HG03066 (cell line): ENCODE results near the gene C1orf210.

Experiments used
- ATAC-seq: cut with Tn5 transposase; IDR thresholded peaks from one replicate; pipeline ENCODE4 v1.9.1; 2021; ENCODE audit warnings: low read depth; ENCODE audit not compliant: unreplicated experiment

The C1orf210 gene

GRCh38 chr1:43312663-43313515 lies 27.5 kb upstream of the C1orf210 start:
- ATAC-seq: no peak

GRCh38 chr1:43312212-43312623 lies 26.8 kb upstream of the C1orf210 start:
- ATAC-seq: no peak

GRCh38 chr1:43311521-43311920 lies 26.1 kb upstream of the C1orf210 start:
- ATAC-seq: no peak

- no peak for ATAC-seq
Measured at GRCh38 chr1:43309405-43310025, 24.1 kb upstream of the C1orf210 start.

- no peak for ATAC-seq
Measured at GRCh38 chr1:43308635-43309404, 23.4 kb upstream of the C1orf210 start.

GRCh38 chr1:43307458-43308158 lies 22.2 kb upstream of the C1orf210 start:
- no peak for ATAC-seq

GRCh38 chr1:43306688-43307457 lies 21.5 kb upstream of the C1orf210 start:
- ATAC-seq: no peak

GRCh38 chr1:43305926-43306687 lies 20.7 kb upstream of the C1orf210 start:
- ATAC-seq: no peak

GRCh38 chr1:43305461-43305860 lies 20.1 kb upstream of the C1orf210 start:
- no peak for ATAC-seq

- ATAC-seq: no peak
Measured at GRCh38 chr1:43304771-43305300, 19.5 kb upstream of the C1orf210 start.

GRCh38 chr1:43304314-43304681 lies 18.9 kb upstream of the C1orf210 start:
- no peak for ATAC-seq

GRCh38 chr1:43303471-43304313 lies 18.3 kb upstream of the C1orf210 start:
- no peak for ATAC-seq

GRCh38 chr1:43302721-43303470 lies 17.5 kb upstream of the C1orf210 start:
- ATAC-seq: no peak

- no peak for ATAC-seq
Measured at GRCh38 chr1:43302201-43302600, 16.8 kb upstream of the C1orf210 start.

- ATAC-seq: no peak
Measured at GRCh38 chr1:43300378-43301094, 15.2 kb upstream of the C1orf210 start, which contains the start of gene TIE1. Gene TIE1 (plus strand): TSS chr1:43300982. CDS start chr1:43301072, 90 bp downstream.

GRCh38 chr1:43299101-43299500 lies 13.7 kb upstream of the C1orf210 start:
- ATAC-seq: no peak

GRCh38 chr1:43298055-43298454 lies 12.7 kb upstream of the C1orf210 start:
- ATAC-seq: no peak
